ENCODE results near the gene TEX13D. TPM values are rescaled to one million over a fixed set of nuclear protein-coding genes. Genes with fewer than 3 reads are reported as not detected.

Gene TEX13D
- total and polyA plus RNA-seq, 2 donors (not counting 3 experiments of a cell fraction or from before 2014, with no cell fraction given): not detected

DNA sequence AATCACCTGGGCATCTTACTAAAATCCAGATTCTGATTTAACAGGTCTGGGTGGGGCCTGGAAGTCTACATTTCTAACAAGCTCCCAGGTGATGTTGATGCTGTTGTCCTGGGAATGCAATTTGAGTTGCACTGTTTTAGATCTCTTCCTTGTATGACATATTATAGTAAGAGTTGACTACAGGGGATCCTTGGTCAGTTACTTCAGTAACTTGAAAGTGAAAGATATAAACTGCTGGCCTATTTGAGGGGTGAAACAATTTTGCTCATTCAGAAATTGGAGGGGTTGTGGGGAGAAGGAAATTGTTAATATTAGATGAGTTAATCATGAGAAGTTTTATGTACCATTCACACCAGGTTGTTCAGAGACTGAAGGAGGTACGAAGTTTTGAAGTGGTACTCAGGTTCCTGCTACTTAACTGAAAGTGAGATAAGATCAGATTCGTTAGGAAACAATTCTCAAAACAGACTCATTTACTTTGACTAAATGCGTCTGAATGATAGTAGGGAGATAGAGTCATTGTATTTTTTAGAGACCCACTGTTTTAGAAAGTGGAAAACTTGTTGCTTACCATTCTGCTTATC is 26.4 kb downstream of the TEX13D start:
- BruUV-seq (replicated peaks): no TSS peak
- DNase-seq (ENCODE audit: low read depth, low spot score) (no peak), FAIRE-seq (no peak)
- no peak overlapping the region for H3K9ac ChIP-seq (replicated peaks; ENCODE audit: extremely low read depth, insufficient read depth, low read length)
- no peaks in the 10 kb centered on the region for H3K9me1 ChIP-seq (replicated peaks; ENCODE audit: control insufficient read depth, extremely low read depth, insufficient read depth, low read length)
- TF ChIP-seq FOS (IDR thresholded peaks at IDR 0.05; ENCODE audit: borderline replicate concordance, insufficient read depth, low read length) (no peak), POLR2AphosphoS5 (IDR thresholded peaks at IDR 0.05; ENCODE audit: insufficient read depth, low read depth, low read length) (no peak), JUN (IDR thresholded peaks at IDR 0.05; ENCODE audit: borderline replicate concordance, insufficient read depth, insufficient read length, low read depth) (no peak), GATA2 (IDR thresholded peaks at IDR 0.05; ENCODE audit: insufficient read depth, insufficient read length, low read depth, low read length) (no peak), POLR2A (IDR thresholded peaks at IDR 0.05; ENCODE audit: low read depth, low read length) (no peak), EZH2 (IDR thresholded peaks at IDR 0.05; ENCODE audit: borderline replicate concordance, low read depth, low read length, severe bottlenecking) (no peak), MYC (IDR thresholded peaks at IDR 0.05; ENCODE audit: low read depth, low read length) (no peak)
- TF ChIP-seq, protein P1, sequence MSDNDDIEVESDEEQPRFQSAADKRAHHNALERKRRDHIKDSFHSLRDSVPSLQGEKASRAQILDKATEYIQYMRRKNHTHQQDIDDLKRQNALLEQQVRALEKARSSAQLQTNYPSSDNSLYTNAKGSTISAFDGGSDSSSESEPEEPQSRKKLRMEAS (IDR thresholded peaks at IDR 0.05; ENCODE audit: insufficient read depth, insufficient read length): no peak
- TF ChIP-seq, protein P2, sequence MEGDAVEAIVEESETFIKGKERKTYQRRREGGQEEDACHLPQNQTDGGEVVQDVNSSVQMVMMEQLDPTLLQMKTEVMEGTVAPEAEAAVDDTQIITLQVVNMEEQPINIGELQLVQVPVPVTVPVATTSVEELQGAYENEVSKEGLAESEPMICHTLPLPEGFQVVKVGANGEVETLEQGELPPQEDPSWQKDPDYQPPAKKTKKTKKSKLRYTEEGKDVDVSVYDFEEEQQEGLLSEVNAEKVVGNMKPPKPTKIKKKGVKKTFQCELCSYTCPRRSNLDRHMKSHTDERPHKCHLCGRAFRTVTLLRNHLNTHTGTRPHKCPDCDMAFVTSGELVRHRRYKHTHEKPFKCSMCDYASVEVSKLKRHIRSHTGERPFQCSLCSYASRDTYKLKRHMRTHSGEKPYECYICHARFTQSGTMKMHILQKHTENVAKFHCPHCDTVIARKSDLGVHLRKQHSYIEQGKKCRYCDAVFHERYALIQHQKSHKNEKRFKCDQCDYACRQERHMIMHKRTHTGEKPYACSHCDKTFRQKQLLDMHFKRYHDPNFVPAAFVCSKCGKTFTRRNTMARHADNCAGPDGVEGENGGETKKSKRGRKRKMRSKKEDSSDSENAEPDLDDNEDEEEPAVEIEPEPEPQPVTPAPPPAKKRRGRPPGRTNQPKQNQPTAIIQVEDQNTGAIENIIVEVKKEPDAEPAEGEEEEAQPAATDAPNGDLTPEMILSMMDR (IDR thresholded peaks at IDR 0.05; ENCODE audit: extremely low read depth in 1 of 2, insufficient read depth in 1 of 2, low read depth in 1 of 2, low read length in 2 of 2): no peak
- H4K20me1 ChIP-seq (replicated peaks; ENCODE audit: control insufficient read depth, extremely low read depth, insufficient read depth, low read length): no peaks in the 10 kb centered on the region
- dilution Hi-C loops (cut with MboI; ENCODE audit: extremely low pct_ligation_motif_present, low sequenced_read_pairs): no loop called here
- no peak overlapping the region for H3K4me2 ChIP-seq (ENCODE audit: insufficient read depth, low read length)
- no peak overlapping the region for H3K27ac ChIP-seq (ENCODE audit: insufficient read depth, low read depth, low read length)
- no peak overlapping the region for H2AFZ ChIP-seq (ENCODE audit: low read depth, low read length)
- CTCF ChIA-PET: no interaction called here
- intact Hi-C loops (cut with micrococcal nuclease): no loop called here
- no peaks in the 10 kb centered on the region for H3K27me3 ChIP-seq (ENCODE audit: control insufficient read depth in 2 of 2, insufficient read depth in 2 of 2, low read length in 2 of 2)
- no peak overlapping the region for H3K4me3 ChIP-seq (replicated peaks in 1 of 3; ENCODE audit: insufficient read depth in 1 of 3, low read depth in 1 of 3, low read length in 3 of 3)
- H3K9me3 ChIP-seq (replicated peaks; ENCODE audit: control insufficient read depth, insufficient read depth, low read length): no peaks in the 10 kb centered on the region
- no peaks in the 10 kb centered on the region for H3K4me1 ChIP-seq (ENCODE audit: control insufficient read depth, extremely low read depth, insufficient read depth, low read length)
- no peaks in the 10 kb centered on the region for H3K36me3 ChIP-seq (ENCODE audit: control insufficient read depth in 2 of 2, extremely low read depth in 1 of 2, insufficient read depth in 2 of 2, low read length in 2 of 2)
- POLR2A ChIA-PET: no interaction called here
- no peaks in the 10 kb centered on the region for H3K79me2 ChIP-seq (ENCODE audit: control insufficient read depth, insufficient read depth, low read length)
